Activated CD4-positive, alpha-beta memory T cell treated with anti-CD3 and anti-CD28 coated beads for 36 hours (primary cell): ENCODE results near the gene NDUFC2. TPM values are rescaled to one million over a fixed set of nuclear protein-coding genes. Genes with fewer than 3 reads are reported as not detected.
"Not testable (repeated sequence)": the region's sequence is repeated elsewhere in the genome, so short reads cannot be mapped to it uniquely, and the experiment has no call there.

ENCODE experiments used
- CTCF ChIA-PET: fragments of 350-600 bp; sonication (Branson Sonifier 250); formaldehyde crosslinking; loops from one replicate; lab custom pipeline; 2021; ENCODE audit warnings: antibody characterized with exemption, inconsistent platforms; lab: Charles Lee
- POLR2A ChIA-PET: fragments of 350-600 bp; sonication (Branson Sonifier 250); formaldehyde crosslinking; loops from one replicate; lab custom pipeline; 2021; ENCODE audit warnings: antibody characterized with exemption; lab: Charles Lee
- DNase-seq: peaks from one replicate; pipeline ENCODE4 v3.0.0-alpha.2; 2020
- H3K27ac Mint-ChIP-seq: one replicate; pipeline ENCODE4 v1.8.0; 2021; ENCODE audit warnings: mixed read lengths
- H3K27me3 Mint-ChIP-seq: one replicate; pipeline ENCODE4 v1.8.0; 2021; ENCODE audit warnings: mixed read lengths
- H3K36me3 Mint-ChIP-seq: one replicate; pipeline ENCODE4 v1.8.0; 2021; ENCODE audit warnings: mixed read lengths
- H3K4me1 Mint-ChIP-seq: one replicate; pipeline ENCODE4 v1.8.0; 2021; ENCODE audit warnings: low read depth, mixed read lengths
- H3K4me3 Mint-ChIP-seq: one replicate; pipeline ENCODE4 v1.8.0; 2021; ENCODE audit warnings: mild to moderate bottlenecking, mixed read lengths
- H3K9me3 Mint-ChIP-seq: one replicate; pipeline ENCODE4 v1.8.0; 2021; ENCODE audit warnings: mixed read lengths
- intact Hi-C: fragments of 100-400 bp; cut with micrococcal nuclease; formaldehyde crosslinking; loops from one replicate; pipeline ENCODE4 v1.15.1; 2023
- total RNA-seq, 2 experiments: library from RNA; stranded (reverse); gene quantifications; one replicate each; pipeline ENCODE4 v1.2.3, GENCODE V29; 2021

The NDUFC2 gene
- total RNA-seq, 2 experiments from 2014 or later = 209 to 230 TPM

DNA sequence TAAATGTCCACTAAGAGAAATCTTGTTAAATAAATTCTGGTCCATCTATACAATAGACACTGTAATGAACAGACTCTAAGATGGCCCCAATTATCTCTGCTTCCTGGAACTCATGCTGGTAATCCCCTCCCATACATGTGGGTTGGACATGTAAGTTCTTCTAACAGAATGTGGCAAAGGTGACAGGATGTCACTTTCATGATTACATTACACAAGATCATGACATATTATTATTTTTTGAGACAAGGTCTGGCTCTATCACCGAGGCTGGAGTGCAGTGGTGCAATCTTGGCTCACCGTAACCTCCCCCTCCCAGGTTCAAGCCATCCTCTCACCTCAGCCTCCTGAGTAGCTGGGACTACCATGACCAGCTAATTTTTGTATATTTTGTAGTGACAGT, 14.6 kb upstream of the NDUFC2 start:
- H3K27me3 Mint-ChIP-seq = no peaks in the 10 kb centered on the region
- H3K36me3 Mint-ChIP-seq = peaks cover 26% of the 10 kb centered on the region
- peak overlapping the region; percentile 83 for H3K27ac Mint-ChIP-seq
- CTCF ChIA-PET = interaction anchor here (1.0 kb wide), 1 partner anchor 48 kb away, joined by 3 read pairs; no protein-coding TSS in a partner anchor
- POLR2A ChIA-PET = no interaction called here
- peak; percentile 22 for DNase-seq
- no peaks in the 10 kb centered on the region for H3K9me3 Mint-ChIP-seq
- H3K4me1 Mint-ChIP-seq = peaks cover 9% of the 10 kb centered on the region
- intact Hi-C loops = loop anchor here (2.0 kb wide), 1 partner anchor 15 kb away; the partner anchor contains the start of gene NDUFC2
- no peak overlapping the region for H3K4me3 Mint-ChIP-seq

DNA sequence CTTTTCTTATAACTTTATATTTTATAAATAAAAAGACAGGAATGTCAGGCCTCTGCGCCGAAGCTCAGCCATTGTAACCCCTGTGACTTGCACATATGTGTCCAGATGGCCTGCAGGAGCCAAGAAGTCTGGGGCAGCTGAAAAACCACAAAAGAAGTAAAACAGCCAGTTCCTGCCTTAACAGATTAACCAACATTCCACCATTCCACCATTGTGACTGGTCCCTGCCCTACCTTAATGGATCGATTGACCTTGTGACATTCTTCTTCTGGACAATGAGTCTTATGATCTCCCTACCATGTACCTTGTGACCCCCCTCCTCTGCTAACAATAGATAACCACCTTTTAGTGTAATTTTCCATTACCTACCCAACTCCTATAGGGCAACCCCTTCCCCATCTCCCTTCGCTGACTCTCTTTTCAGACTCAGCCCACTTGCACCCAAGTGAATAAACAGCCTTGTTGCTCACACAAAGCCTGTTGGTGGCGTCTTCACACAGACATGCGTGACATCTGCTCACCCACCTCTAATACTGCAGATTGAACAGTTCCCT, 6.9 kb upstream of the NDUFC2 start:
- H3K9me3 Mint-ChIP-seq, H3K4me1 Mint-ChIP-seq, H3K36me3 Mint-ChIP-seq, H3K4me3 Mint-ChIP-seq, DNase-seq, POLR2A ChIA-PET, H3K27ac Mint-ChIP-seq, intact Hi-C loops, H3K27me3 Mint-ChIP-seq, CTCF ChIA-PET: not testable (repeated sequence)

DNA sequence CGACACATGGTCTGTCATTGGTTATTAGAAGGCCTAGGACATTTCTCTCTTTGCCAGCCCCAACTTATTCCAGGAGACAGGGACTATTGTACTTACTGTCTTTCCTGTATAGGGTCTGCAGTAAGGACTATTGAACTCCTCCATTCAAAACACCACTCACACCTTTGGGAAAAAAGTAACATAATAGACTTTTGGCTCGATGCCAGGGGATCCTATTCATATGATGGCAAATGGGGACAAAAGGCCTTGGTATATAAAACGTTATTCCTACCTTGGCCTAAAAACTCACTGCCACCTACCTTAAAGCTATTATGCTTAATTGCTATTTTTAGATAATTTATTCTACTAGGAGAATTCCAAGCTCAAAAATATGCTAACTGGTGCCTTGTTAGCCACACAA, 6.3 kb upstream of the NDUFC2 start:
- no peak for DNase-seq
- Mint-ChIP-seq H3K27ac (no peak overlapping the region), H3K4me3 (no peak overlapping the region), H3K36me3 (no peaks in the 10 kb centered on the region), H3K4me1 (peaks cover 8% of the 10 kb centered on the region), H3K27me3 (no peaks in the 10 kb centered on the region), H3K9me3 (no peaks in the 10 kb centered on the region)
- ChIA-PET POLR2A (no interaction called here), CTCF (interaction anchor here (1.0 kb wide), 1 partner anchor 332 kb away, joined by 3 read pairs; no protein-coding TSS in a partner anchor)
- intact Hi-C loops = no loop called here

DNA sequence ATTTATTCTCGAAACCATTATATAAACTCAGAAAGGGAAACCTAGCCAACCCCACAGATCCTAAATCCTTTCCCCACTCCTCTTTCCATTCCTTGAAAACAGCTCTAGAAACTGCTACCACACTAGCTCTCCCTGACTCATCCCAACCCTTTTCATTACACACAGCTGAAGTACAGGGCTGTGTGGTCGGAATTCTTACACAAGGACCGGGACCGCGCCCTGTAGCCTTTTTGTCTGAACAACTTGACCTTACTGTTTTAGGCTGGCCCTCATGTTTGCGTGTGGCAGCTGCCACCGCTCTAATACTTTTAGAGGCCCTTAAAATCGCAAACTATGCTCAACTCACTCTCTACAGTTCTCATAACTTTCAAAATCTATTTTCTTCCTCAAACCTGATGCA, 4.8 kb upstream of the NDUFC2 start:
- CTCF ChIA-PET, DNase-seq, H3K27ac Mint-ChIP-seq, H3K4me3 Mint-ChIP-seq, H3K27me3 Mint-ChIP-seq, intact Hi-C loops, POLR2A ChIA-PET, H3K36me3 Mint-ChIP-seq, H3K9me3 Mint-ChIP-seq: not testable (repeated sequence)
- H3K4me1 Mint-ChIP-seq = peaks cover 11% of the 10 kb centered on the region

DNA sequence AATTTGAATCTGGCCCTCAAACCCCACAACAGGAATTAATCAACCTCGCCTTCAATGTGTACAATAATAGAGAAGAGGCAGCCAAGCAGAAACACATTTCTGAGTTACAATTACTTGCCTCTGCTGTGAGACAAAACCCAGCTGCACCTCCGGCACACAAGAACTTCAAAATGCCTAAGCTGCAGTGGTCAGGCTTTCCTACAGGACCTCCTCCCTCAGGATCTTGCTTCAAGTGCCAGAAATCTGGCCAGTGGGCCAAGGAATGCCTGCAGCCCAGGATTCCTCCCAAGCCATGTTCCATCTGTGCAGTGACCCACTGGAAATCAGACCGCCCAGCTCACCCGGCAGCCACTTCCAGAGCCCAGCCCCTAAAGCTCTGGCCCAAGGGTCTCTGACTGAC, 3.4 kb upstream of the NDUFC2 start:
- H3K36me3 Mint-ChIP-seq = no peaks in the 10 kb centered on the region
- no peaks in the 10 kb centered on the region for H3K9me3 Mint-ChIP-seq
- no peak for DNase-seq
- H3K4me3 Mint-ChIP-seq = no peak overlapping the region
- ChIA-PET CTCF (interaction anchor here (1.3 kb wide), 1 partner anchor 37 kb away, joined by 4 read pairs; no protein-coding TSS in a partner anchor), POLR2A (no interaction called here)
- intact Hi-C loops = no loop called here
- peaks cover 16% of the 10 kb centered on the region for H3K4me1 Mint-ChIP-seq
- H3K27me3 Mint-ChIP-seq = no peaks in the 10 kb centered on the region
- H3K27ac Mint-ChIP-seq = no peak overlapping the region

DNA sequence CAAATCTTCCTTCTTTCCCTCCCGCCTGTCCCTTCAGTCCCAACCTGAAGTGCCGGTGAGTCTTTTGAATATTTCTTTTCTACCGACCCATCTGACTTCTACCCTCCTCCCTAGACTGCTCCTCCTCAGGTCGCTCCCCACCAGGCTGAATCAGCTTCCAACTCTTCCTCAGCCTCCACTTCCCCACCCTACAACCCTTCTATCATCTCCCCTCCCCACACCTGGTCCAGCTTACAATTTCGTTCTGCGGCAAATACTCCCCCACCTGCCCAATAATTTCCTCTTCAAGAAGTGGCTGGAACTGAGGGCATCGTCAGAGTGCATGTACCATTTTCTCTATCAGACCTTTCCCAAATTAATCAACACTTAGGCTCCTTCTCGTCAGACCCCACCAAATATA, 2.5 kb upstream of the NDUFC2 start:
- Mint-ChIP-seq H3K4me3 (no peak overlapping the region), H3K4me1 (peaks cover 23% of the 10 kb centered on the region), H3K9me3 (no peaks in the 10 kb centered on the region), H3K36me3 (no peaks in the 10 kb centered on the region), H3K27ac (no peak overlapping the region), H3K27me3 (no peaks in the 10 kb centered on the region)
- CTCF ChIA-PET = interaction anchor here (1.3 kb wide), 1 partner anchor 36 kb away, joined by 4 read pairs; no protein-coding TSS in a partner anchor
- intact Hi-C loops = no loop called here
- no peak for DNase-seq
- POLR2A ChIA-PET = no interaction called here

DNA sequence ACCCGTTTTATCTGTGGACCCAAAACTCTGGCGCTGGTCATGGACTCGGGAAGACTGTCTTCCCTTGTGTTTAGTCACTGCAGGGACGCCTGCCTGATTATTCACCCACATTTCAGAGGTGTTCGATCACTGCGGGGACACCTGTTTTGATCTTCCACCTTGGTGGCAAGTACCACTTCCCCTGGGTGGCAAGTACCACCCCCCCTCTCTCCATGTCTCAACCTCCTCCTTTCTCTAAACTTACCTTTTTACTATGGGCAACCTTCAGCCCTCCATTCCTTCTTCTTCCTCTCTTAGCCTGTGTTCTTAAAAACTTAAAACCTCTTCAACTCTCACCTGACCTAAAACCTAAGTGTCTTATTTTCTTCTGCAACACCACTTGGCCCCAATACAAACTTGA, 1.9 kb upstream of the NDUFC2 start:
- Mint-ChIP-seq H3K4me1 (peaks cover 27% of the 10 kb centered on the region), H3K27ac (no peak overlapping the region), H3K4me3 (no peak overlapping the region), H3K9me3 (no peaks in the 10 kb centered on the region), H3K36me3 (peaks cover 2% of the 10 kb centered on the region), H3K27me3 (no peaks in the 10 kb centered on the region)
- ChIA-PET POLR2A (no interaction called here), CTCF (no interaction called here)
- peak; percentile 9 for DNase-seq
- intact Hi-C loops = no loop called here

DNA sequence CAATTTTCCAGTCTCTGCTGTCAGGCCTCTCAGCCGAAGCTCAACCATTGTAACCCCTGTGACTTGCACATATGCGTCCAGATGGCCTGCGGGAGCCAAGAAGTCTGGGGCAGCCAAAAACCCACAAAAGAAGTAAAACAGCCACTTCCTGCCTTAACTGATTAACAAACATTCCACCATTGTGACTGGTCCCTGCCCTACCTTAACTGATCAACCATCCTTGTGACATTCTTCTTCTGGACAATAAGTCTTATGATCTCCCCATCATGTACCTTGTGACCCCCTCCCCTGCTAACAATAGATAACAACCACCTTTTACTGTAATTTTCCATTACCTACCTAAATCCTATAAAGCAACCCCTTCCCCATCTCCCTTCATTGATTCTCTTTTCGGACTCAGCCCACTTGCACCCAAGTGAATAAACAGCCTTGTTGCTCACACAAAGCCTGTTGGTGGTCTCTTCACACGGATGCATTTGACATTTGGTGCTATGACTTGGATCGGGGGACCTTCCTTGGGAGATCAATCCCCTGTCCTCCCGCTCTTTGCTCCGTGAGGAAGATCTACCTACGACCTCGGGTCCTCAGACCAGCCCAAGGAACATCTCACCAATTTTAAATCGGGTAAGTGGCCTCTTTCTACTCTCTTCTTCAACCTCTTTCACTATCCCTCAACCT, 1.3 kb upstream of the NDUFC2 start:
- Mint-ChIP-seq H3K4me3 (peak overlapping the region; percentile 12), H3K9me3 (no peaks in the 10 kb centered on the region), H3K27ac (peak overlapping the region; percentile 3), H3K4me1 (peaks cover 31% of the 10 kb centered on the region), H3K36me3 (peaks cover 2% of the 10 kb centered on the region), H3K27me3 (no peaks in the 10 kb centered on the region)
- ChIA-PET POLR2A (interaction anchor here (0.6 kb wide), 1 partner anchor 258 kb away, joined by 3 read pairs; no protein-coding TSS in a partner anchor), CTCF (interaction anchor here (2.0 kb wide), 1 partner anchor 35 kb away, joined by 5 read pairs; no protein-coding TSS in a partner anchor)
- intact Hi-C loops = no loop called here
- no peak for DNase-seq

DNA sequence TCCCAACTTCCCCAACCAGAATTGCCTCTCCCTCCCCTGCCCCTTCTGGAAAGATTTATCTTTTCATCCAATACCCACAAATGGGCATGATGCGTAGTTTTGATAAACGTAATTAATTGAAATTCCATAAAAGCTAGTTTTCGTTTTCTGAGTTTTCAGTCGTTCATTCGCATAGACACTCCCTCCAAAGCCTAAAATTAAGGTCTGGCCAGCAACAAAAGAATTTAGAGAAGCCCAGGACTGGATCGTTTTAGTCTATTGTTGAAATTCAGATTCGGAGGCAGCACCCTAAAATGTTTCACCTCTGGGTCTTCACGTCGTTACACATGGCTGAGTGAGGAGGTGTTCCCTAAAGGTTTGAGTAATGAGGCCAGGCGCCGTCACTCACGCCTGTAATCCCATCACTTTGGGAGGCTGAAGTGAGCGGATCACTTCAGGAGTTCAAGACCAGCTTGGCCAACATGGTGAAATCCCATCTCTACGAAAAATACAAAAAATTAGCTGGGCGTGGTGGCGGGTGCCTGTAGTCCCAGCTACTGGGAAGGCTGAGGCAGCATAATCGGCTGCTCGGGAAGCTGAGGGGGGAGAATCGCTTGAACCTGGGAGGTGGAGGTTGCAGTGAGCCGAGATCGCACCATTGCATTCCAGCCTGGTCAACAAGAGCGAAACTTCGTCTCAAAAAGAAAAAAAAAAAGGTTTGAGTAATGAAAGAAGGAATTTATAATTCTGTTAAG, 589 bp upstream of the NDUFC2 start:
- DNase-seq = no peak
- POLR2A ChIA-PET = interaction anchor here (0.6 to 1.6 kb wide), 4 partner anchors 11 to 259 kb away, joined by 3 to 6 read pairs (median 4); partner anchors contain the start of genes ALG8 and INTS4
- Mint-ChIP-seq H3K36me3 (peaks cover 2% of the 10 kb centered on the region), H3K4me3 (peak overlapping the region; percentile 91), H3K27me3 (no peaks in the 10 kb centered on the region), H3K9me3 (no peaks in the 10 kb centered on the region), H3K4me1 (peaks cover 36% of the 10 kb centered on the region), H3K27ac (peak overlapping the region; percentile 83)
- intact Hi-C loops = no loop called here
- CTCF ChIA-PET = interaction anchor here (2.0 kb wide), 1 partner anchor 34 kb away, joined by 5 read pairs; no protein-coding TSS in a partner anchor

DNA sequence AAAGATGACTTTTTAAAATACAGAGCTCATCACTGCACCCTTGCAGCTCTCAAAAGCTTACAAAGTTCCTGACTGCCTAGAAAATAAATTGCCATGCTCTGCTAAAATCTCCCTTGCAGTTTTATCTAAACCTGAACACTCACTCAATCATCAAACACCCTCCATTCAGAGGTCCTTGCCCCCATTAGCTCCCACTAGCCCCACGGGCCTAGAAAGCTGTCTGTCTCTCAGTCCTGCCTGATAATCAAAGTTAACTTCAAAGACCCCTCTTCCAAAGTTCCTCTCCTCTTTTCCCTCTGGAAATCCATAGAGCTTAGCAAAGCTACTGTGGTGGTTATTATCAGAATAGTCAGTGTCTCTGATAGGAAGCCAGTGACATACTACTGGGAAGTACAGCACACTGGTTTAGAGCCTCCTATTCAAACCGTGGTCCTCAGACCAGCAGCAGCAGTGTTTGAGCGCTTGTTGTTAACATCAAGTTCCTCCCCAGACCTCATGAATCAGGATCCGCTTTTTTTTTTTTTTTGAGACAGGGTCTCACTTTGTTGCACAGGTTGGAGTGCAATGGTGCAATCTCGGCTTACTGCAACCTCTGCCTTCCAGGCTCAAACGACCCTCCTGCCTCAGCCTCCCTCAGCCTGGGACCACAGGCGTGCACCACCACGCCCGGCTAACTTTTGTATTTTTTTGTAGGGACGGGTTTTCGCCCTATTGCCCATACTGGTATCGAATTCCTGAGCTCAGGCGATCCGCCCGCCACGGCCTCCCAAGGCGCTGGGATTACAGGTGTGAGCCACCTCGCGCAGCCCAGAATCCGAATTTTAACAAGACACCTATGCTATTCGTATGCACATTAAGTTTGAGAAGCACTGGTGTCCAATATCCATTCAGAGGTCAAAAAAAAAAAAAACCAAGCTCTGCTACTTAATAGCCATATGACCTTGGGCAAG, 1.2 kb downstream of the NDUFC2 start:
- intact Hi-C loops = loop anchor here (1.0 to 5.0 kb wide), 6 partner anchors 16 to 484 kb away; partner anchors contain the start of genes ALG8, GAB2, KCTD21 and USP35
- H3K27me3 Mint-ChIP-seq = no peaks in the 10 kb centered on the region
- ChIA-PET CTCF (interaction anchor here (1.1 to 1.9 kb wide), 3 partner anchors 10 to 83 kb away, joined by 3 to 6 read pairs (median 5); no protein-coding TSS in a partner anchor), POLR2A (interaction anchor here (0.5 to 2.1 kb wide), 8 partner anchors 10 to 415 kb away, joined by 3 to 8 read pairs (median 5); partner anchors contain the start of genes ALG8, INTS4, KCTD21 and USP35)
- H3K4me1 Mint-ChIP-seq = peaks cover 43% of the 10 kb centered on the region
- peak overlapping the region; percentile 83 for H3K27ac Mint-ChIP-seq
- no peaks in the 10 kb centered on the region for H3K9me3 Mint-ChIP-seq
- H3K36me3 Mint-ChIP-seq = peaks cover 2% of the 10 kb centered on the region
- no peak for DNase-seq
- peak overlapping the region; percentile 91 for H3K4me3 Mint-ChIP-seq

DNA sequence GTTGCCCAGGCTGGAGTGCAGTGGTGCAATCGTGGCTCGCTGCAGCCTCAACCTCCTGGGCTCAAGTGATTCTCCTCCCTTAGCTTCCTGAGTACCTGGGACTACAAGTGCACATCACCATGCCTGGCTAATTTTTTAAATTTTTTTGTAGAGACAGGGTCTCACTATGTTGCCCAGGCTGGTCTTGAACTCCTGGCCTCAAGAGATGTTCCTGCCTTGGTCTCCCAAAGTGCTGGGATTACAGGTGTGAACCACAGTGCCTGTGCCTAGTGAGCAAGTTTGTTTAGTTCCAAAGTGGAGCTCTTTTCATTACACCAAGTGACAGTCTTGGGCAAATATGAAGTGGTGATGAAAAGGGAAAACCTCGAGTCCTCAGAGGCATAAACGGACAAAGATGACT, 2.1 kb downstream of the NDUFC2 start:
- not testable (repeated sequence) for H3K27me3 Mint-ChIP-seq, DNase-seq, H3K27ac Mint-ChIP-seq, H3K9me3 Mint-ChIP-seq, H3K36me3 Mint-ChIP-seq
- Mint-ChIP-seq H3K4me1 (peaks cover 44% of the 10 kb centered on the region), H3K4me3 (peak overlapping the region; percentile 91)
- ChIA-PET CTCF (interaction anchor here (1.1 to 1.4 kb wide), 2 partner anchors 9 to 34 kb away, joined by 3 to 6 read pairs; no protein-coding TSS in a partner anchor), POLR2A (interaction anchor here (0.5 to 2.1 kb wide), 3 partner anchors 62 to 150 kb away, joined by 3 to 8 read pairs (median 3); partner anchors contain the start of genes ALG8, KCTD21 and USP35)
- intact Hi-C loops = loop anchor here (5.0 kb wide), 2 partner anchors 340 to 485 kb away; partner anchors contain the start of gene GAB2
